Stimulated activated CD8-positive, alpha-beta memory T cell treated with anti-CD3 and anti-CD28 coated beads, Interleukin-7, amount 100 ng/mL, for 24 hours (primary cell): ENCODE data around the gene DCTPP1.

Source experiments
- DNase-seq: peaks from one replicate; pipeline ENCODE4 v3.0.0-alpha.2; 2020; ENCODE audit warnings: low read depth

The DCTPP1 gene

DNA sequence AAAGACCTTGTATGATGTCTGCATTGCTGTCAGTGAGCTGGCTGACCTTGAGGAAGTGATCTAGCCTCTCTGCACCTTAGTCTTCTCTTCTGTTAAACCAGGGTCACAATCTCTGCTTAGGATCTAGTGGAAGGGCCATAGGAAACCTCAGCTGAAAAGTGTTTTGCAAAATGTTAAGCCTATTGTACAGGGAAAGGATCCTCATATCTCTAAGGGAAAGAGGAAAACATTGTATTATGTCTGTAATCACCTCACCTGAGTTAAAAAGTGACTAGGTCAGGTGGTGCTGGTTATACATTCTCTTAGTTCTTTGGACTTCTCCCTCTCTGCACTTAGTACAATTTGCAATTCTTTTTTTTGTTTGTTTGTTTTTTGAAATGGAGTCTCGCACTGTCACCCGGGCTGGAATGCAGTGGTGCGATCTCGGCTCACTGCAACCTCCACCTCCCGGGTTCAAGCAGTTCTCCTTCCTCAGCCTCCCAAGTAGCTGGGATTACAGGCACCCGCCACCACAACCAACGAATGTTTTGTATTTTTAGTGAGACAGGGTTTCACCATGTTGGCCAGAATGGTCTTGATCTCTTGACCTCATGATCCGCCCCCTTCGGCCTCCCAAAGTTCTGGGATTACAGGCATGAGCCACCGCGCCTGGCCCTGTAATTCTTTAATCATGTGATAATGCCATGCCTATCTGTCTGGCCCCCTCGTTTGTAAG, 17.8 kb upstream of the DCTPP1 start:
- no peak for DNase-seq

DNA sequence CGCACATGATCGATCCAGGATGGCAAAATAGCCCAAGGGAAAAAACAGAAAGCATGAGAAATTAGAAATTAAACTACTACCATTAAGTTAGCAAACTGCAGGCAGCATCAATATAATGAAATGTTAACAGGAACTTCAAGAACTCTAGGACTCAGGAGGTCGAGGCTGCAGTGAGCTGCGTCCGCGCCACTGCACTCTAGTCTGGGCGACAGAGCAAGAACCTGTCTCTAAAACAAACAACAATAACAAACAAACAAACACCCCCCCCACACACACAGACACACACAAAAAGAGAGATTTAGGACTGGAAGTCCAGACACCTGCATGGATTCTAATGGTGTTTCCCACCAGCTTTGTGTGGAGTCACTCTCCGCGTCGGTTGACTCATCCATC, 16.4 kb upstream of the DCTPP1 start:
- no peak for DNase-seq

DNA sequence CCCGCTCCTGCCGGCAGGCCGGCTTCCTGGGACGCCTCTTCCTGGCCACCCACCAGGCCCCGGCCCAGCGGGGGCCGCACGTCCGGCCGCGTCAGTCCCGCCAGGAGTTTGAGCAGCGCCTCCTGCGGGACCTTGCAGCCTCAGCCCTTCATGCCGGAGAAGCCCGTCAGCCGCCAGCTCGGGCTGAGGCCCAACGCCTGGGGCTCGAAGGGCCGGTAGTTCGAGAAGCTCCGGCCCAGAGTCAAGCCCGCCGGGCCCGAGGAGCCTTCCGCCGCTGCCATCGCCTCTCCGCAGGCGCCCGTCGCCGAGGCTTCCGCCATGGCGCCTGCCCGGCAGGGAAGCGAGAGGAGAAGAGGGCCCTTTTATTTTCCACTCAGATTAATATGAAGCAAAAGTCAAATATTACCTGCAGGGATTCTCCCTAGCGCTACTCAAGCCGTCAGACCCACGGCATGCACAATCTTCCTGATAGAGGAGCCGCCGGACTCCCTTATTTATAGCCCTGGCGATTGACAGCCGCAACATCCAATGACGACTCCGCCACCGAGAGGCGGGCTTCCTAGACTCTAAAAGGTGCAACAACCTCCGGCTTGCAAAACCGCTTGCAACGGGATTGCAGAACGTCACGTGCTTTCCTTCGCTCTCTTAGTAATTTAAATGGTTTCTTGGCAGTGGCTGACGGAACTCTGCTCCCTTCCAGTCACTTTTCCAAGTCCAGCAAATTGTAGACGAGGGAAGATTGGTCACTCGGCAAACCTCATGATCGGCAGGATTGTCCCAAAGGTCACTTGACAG, 15.8 kb upstream of the DCTPP1 start, which contains the start of gene SEPHS2:
TSS of gene SEPHS2 (minus strand) at position 467 of the 795 bp plus-strand sequence. CDS start at position 320, 147 bp downstream.
- DNase-seq: peak; percentile 95

DNA sequence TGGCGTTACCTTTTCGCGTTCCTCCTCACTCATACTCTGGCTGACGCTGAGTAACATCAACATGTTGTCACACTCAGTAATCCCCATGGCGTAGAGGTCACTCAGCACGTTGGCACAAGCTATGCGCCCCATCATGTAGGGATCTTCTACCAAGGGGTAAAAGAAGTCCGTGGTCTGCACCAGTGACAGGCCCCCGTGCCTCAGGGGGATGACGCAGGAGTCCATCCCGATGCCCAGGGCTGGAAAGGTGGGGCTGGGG, 15.2 kb upstream of the DCTPP1 start:
- no peak for DNase-seq

DNA sequence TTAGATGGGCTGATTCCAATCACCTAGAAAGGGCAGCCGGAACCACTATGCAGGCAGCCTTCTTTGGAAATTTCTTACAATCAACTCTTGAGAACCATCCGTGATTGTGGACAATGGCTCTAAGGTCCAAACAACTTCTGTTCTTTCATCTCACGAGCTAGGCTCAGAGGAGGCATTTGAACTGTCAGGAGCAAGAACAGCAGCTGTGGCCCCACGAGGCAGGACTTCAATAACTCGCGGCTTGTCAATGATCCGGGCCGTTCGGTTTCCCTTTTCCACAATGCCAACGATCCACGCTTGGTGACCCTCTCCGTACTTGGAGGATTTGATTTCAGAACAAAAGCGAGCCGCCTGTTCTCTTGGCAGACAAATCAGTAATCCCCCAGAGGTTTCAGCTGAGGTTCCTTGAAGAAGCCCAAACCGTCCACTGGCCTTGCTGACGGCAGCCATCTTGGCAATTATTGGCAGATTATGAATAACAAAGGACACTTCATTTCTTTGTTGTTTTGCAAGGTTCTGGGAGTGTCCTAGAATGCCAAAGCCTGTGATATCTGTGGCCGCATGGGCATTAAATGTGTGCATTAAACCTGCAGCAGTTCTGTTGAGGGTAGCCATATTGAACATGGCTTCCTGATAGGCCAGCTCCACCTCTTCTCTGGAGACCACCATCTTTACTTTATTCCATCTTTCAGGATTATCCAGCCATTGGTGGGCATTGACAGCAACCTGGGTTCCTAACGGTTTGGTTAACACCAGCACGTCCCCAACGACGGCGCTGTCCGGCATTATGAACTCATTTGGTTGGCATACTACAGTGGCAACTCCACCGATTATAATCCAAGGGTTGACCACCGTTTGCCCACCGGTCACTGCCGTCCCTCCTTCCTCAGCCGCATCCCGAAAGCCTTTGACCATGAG, 14.7 kb upstream of the DCTPP1 start:
- DNase-seq: no peak

DNA sequence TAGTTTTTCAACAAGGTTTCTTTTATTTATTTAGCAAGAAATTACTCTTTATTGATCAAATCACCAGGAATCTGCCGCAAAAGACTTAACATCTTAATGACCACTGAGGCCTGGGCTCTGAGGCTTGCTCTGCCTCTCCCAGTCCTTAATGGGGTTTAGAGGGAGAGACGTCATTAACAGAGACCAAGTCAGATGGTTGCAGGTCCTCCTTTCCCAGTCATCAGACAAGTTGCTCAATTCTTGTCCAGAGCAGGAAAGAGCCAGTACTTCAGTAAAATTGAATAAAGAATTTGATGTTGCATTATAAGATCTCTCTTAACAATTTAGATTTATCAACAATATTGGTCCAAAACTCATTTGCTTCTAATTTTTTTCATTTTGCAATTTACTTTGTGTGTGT, 13.8 kb upstream of the DCTPP1 start:
- DNase-seq: no peak

DNA sequence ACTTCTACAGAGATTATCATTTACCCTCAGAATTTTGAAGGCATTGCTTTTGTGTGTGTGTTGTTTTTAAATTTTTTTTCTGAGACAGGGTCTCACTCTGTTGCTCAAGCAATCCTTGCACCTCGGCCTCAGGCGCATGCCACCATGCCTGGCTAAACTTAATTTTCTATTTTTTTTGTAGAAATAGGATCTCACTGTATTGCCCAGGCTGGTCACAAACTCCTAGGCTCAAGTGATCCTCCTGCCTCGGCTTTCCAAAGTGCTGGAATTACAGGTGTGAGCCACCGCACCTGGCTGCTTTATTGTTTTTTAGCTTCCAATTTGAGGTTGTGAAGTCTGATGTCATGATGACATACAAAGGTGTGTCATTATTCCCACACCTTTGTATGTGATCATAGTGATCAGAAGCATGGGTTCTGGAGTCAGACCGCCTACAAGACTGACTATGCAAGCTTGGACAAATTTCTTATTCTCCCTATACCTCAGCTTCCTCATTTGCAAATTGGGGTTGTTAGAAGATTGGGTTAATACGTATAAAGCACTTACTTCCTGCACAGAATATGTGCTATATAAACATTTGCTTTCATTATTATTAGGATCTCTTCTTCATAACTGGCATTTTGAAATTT, 10.0 kb upstream of the DCTPP1 start:
- no peak for DNase-seq

DNA sequence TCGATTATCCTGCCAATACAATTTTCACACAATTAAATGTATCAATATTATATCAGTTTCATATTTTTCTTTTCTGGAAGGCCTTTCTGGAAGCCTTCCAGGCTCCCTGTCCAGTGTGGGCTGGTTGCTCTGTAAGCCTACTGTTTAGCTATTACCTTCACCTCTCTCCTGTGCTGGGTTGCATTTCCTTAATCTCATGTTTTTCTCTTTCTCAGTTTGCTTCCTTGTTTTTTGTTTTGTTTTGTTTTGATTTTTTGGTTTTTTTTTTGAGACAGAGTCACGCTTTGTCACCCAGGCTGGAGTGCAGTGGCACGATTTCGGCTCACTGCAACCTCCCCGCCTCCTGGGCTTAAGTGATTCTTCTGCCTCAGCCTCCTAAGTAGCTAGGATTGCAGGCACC, 9.0 kb upstream of the DCTPP1 start:
- no peak for DNase-seq

DNA sequence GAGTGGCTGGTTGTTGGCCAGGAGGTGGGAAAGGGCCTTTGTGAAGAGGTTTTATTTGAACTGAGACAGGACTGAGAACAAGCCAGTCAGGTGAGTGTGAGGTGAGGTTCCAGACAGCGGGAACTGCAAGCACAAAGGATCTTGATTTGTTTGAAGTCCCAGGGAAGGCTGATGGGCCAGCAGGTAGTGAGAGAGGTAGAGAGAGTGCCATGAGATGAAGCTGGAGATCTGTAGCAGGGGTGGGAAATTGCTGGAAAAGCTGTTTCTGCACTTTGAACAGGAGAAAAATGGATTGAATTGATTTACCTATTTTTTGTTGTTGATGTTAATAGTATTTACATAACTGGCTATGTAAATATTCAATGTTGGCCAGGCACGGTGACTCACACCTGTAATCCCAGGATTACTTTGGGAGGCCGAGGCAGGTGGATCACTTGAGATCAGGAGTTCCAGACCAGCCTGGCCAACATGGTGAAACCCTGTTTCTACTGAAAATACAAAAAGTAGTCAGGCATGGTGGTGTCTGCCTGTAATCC, 7.7 kb upstream of the DCTPP1 start:
- no peak for DNase-seq

DNA sequence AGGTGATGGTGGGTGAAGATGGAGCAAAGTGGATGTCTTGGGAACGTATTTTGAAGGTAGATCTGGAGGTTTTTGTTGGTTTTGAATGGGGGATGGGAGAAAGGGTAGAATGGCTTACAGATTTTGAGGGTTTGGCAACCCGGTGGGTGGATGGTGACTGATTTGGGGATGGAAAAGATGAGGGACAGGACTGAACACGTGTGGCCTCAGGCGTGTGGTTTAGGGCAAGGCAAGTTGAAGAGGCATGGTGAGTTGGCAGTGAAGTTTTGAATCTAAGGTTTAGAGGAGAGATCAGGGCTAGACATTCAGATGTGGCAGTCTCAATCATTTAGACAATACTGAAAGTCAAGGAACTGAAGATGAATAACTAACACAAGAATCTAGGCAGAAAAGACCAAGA, 5.0 kb upstream of the DCTPP1 start:
- DNase-seq: no peak

DNA sequence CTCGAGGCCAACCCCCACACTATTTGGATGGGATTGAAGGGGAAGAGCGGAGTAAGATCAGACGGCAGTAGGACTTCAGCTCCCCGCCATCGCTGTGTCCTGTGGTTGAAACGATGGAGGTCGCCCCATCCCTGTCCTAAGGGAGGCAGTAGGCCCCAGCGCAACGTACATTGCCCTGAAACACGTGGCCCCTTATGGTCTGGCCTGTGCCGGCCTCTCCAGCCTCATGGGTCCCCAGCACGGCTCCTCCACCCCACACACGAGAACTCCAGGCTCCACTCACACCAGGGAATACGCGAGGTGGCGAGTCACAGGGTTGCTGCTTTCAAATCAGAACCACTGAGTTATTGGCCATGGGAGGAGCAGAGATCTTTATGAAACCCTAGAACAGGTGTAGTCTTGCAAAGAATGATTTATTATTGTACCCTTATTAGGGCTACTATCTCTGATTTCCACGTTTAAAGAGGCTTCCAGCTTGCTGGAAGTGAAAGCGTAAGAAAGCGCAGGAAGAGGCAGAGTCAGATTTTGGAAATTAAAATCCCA, 669 bp upstream of the DCTPP1 start:
- DNase-seq: no peak

DNA sequence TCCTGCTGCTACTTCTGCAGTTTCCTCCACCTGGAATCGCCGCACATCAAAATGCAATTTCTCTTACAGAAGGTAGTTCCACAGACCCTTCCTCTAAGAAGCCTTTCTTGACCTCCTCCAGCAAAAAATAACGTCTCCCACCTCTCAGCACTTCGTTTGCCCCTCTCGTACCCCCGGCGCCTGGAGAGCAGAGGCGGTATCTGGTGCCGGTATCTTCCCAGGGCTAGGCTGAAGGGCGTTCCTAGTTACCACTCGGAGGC, 482 bp downstream of the DCTPP1 start:
- no peak for DNase-seq

DNA sequence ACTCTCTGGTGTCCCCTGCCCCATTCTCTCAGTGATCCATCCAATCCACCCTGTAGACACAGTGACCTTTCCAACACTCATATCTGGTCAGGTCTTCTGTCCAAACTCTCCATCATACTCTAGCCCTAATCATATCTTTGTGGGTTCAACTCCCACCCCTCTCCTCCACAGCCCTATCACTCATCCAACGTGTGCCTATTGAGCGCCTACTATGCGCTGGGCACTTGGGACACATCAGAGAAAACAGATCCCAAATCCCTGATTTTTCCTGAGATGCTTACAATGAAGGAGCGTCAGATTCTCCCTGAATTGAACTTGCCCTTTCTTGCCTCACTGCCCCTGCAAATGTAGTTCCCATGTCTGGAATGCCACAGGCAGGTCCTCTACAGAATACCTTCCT, 1.8 kb downstream of the DCTPP1 start:
- no peak for DNase-seq

DNA sequence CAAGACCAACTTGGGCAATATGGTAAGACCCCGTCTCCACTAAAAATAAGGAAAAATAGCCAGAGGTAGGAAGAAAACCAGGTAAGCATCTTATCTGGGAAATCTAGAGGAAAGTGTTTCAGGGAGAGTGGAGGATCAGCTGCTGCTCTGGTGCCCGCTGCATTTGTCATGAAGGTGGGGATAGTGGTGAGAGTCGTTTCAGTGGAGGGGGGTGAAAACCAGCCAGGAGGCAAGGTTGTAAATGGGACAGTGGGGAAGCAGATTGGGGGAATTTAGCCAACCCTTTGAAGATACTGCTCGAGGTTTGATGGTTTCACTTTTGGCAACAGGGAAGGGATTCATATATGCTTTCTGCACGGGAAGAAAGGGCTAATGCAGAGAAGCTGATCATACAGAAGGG, 8.8 kb downstream of the DCTPP1 start:
- no peak for DNase-seq

DNA sequence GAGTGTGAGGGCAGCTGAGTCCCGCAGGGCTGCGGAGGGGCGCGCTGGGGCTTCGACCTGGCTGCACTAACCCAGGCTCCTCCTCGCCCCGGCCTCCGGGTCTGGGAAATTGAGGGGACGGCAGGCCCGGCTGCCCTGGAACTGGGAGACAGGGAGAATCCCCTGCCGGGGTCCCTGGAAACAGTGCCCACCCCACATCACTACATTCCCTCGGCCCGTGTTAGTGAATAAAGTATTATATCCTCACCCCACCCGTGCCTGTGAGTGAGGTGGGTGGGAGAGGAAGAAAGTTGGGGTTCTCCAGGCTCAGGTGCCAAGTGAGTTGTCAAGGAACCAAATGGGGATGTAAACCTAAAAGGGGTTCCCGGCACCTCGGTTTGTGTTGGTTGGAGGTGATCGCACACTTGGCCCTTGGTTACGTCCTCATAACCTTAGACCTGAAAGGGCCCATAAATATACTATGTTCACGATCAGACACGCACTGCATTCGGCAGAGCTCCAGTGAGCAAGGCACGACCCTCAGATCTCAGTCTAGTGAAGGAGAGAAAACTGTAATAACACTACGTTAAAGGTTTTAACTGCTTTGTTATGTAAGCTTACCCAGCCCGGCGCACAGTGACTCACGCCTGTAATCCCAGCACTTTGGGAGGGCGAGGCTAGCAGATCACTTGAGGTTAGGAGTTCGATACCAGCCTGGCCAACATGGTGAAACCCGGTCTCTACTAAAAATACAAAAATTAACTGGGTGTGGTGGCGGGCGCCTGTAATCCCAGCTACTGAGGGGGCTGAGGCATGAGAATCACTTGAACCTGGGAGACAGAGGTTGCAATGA, 11.3 kb downstream of the DCTPP1 start:
- DNase-seq: no peak

DNA sequence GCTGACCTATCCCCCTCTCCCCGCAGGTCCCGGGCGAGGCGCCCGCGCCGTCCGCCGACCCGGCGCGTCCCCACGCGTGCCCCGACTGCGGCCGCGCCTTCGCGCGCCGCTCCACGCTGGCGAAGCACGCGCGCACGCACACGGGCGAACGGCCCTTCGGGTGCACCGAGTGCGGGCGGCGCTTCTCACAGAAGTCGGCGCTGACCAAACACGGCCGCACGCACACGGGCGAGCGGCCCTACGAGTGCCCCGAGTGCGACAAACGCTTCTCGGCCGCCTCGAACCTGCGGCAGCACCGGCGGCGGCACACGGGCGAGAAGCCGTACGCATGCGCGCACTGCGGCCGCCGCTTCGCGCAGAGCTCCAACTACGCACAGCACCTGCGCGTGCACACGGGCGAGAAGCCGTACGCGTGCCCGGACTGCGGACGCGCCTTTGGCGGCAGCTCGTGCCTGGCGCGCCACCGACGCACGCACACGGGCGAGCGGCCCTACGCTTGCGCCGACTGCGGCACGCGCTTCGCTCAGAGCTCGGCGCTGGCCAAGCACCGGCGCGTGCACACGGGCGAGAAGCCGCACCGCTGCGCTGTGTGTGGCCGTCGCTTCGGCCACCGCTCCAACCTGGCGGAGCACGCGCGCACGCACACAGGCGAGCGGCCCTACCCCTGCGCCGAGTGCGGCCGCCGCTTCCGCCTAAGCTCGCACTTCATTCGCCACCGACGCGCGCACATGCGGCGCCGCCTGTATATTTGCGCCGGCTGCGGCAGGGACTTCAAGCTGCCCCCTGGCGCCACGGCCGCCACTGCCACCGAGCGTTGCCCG, 12.1 kb downstream of the DCTPP1 start:
- DNase-seq: peak; percentile 65

DNA sequence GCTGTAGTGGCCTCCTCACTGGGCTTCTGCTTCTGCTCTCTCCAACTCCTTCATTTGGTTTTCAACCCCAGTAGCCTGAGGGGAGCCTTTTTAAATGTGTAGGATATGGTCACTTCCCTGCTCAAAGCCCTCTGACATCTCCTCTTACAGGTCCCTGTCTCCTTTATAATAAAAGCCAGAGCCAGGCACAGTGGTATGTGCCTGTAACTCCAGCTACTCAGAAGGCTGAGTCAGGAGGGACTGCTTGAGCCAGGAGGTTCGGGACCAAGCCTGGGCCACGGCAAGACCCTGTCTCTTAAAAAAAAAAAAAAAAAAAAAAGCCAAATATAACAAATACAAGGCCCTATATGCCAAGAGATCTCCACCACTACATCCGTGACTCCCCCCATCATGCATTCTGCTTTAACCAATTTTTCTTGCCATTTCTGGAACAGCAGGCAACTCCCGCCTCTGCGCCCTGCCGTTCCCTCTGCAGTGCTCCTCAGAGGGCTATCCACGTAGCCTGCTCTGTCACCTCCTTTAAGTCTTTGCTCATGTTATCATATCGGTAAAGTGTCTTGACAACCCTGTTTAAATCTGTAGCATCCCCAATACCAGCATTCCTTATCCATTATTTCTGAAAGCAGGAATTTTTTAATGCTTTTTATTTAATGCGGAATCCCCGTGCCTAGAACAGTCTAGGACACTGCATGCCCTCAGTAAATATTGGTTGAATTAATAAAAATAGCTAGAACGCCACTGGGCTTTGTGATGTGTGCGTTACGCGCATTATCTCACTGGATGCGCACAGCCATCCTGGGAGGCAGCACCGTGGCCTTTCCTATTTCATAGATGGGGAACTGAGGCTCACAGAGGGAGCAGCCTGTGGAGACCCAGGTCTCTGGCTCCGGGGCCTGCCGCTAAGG, 13.0 kb downstream of the DCTPP1 start:
- DNase-seq: no peak

DNA sequence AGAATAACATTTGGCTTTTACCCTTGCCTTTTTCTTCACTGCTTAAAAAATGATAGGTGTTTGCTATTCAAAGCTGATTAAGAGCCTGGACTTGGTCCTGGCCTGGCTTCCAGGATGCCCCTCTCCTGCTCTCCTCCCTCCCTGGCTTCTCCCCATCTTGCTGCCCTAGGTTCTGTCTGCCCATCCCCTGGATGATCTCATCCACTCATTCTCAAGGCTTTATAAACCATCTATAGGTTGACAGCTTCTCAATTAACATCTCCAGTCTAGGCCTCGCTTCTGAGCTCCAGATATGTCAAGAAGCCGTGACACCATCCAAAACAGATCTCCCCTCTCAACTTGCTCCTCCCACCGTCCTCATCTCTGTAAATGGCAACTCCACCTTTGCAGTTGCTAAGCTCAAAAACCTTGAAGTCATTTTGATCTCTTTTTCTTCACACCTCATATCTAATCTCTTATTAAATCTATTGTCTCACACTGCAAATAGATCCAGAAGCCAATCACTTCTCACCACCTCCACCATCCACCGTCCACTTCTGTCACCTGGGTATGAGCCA, 13.7 kb downstream of the DCTPP1 start:
- DNase-seq: no peak

DNA sequence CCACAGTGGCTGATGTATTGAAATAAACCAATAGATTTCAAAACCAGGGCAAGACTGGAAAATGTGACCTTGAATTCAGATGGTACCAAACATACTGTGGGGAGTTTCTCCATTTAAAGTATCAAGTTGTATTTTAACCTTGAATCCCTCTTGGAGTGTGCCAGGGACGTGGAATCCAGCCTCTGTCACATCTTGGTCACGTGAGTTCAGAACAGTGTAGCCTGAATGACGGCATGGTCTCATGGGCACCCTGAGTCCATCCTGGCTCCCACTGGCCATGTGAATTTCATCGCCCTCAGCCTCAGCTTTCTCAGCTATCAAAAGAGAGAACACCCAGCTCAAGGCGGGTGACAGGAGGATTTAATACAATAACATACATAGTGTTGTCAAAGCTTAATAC, 15.7 kb downstream of the DCTPP1 start:
- DNase-seq: no peak
